ENCODE data around the gene MDM2. TPM values are rescaled to one million over a fixed set of nuclear protein-coding genes. Genes with fewer than 3 reads are reported as not detected.
"Not testable (repeated sequence)": the region's sequence is repeated elsewhere in the genome, so short reads cannot be mapped to it uniquely, and the experiment has no call there.

MDM2 gene
- polyA plus RNA-seq, 4 donors: 49.3 to 77.0 (median 62.5) TPM

DNA sequence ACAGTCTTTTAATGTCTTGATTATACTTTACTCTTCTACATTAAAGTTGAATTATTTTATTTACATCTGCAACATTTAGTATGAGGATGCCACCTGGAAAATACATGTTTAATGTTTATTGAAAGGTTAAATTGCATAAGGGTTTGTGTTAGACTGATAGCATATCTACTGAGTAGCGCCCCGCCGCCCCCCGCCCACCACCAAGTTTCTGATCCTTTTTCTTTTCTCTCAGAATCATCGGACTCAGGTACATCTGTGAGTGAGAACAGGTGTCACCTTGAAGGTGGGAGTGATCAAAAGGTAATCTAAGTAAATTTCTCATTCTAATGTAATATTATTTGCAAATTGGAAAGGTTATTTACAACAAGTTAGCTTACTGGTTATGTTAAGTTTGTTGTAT, 16.2 kb downstream of the MDM2 start:
- DNase-seq (ENCODE audit: low read depth in 4 of 4, low spot score in 3 of 4): no peak

- DNase-seq (ENCODE audit: low read depth in 4 of 4, low spot score in 3 of 4): no peak
Measured at GRCh38 chr12:68824597-68825250, 16.7 kb downstream of the MDM2 start.

DNA sequence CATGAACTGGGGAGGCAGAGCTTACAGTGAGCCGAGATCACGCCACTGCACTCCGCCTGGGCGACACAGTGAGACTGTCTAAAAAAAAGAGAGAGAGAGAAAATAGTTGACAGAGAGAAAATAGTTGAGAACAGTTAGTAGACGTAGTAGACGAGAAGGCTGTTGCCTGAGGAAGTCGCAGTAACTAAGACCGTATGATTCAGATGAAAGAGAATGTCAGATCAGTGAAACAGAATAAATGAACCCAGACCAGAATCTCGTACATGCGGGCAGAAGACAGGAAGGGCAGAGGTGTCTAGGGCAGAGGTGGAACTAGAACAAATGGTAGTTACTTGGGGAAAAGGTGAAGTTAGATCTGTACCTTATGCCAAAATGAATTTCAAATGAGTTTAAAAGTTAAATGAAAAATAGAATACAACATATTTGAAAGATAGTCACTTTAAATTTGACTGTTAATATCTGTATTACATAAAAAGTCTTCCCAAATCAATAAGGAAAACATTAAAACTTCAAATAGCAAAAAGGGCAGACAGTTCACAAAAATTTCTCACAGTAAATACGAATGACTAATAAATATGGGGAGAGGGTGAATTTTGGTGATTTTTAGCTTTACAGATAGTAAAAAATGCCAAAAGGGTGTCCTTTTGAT, 17.7 kb downstream of the MDM2 start:
- no peak for DNase-seq (ENCODE audit: low read depth in 4 of 4, low spot score in 3 of 4)

- DNase-seq (ENCODE audit: low read depth in 4 of 4, low spot score in 3 of 4): no peak
Measured at GRCh38 chr12:68827895-68828671, 20.1 kb downstream of the MDM2 start.

GRCh38 chr12:68828672-68829068, 20.7 kb downstream of the MDM2 start:
- DNase-seq (ENCODE audit: low read depth in 4 of 4, low spot score in 3 of 4): no peak

GRCh38 chr12:68831272-68831671, 23.3 kb downstream of the MDM2 start:
- DNase-seq (ENCODE audit: low read depth in 4 of 4, low spot score in 3 of 4): no peak

GRCh38 chr12:68831751-68832503, 23.9 kb downstream of the MDM2 start:
- no peak for DNase-seq (ENCODE audit: low read depth in 4 of 4, low spot score in 3 of 4)

- DNase-seq (ENCODE audit: low read depth in 4 of 4, low spot score in 3 of 4): no peak
Measured at GRCh38 chr12:68832504-68832867, 24.5 kb downstream of the MDM2 start.

GRCh38 chr12:68833508-68833907, 25.5 kb downstream of the MDM2 start:
- DNase-seq (ENCODE audit: low read depth in 4 of 4, low spot score in 3 of 4): no peak

DNA sequence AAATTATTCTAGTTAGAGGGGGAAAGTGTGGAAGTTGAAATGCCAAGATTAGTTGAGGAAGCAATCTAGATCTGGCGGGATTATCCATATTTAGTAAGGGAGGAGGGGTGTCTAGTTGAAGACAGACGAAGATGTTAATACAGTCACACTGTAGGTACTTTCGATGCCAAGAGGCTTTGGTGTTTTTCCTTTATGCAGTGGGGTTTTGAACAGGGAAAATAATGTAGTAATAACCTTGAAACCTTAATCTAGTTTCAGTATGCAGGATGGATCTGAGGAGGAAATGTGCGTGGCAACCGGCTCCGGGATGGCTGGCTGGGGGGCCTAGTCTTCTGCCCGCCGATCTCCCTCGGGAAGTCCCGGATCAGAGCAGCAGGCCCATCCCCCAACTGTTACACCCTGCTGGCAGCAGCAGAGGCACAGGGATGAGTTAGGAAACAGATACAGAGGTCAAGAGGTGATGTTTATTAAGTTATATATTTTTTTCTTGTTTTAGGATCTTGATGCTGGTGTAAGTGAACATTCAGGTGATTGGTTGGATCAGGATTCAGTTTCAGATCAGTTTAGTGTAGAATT, 27.4 kb downstream of the MDM2 start:
- no peak for DNase-seq (ENCODE audit: low read depth in 4 of 4, low spot score in 3 of 4)

GRCh38 chr12:68837215-68837614, 29.2 kb downstream of the MDM2 start:
- DNase-seq (ENCODE audit: low read depth in 4 of 4, low spot score in 3 of 4): no peak

GRCh38 chr12:68838046-68838886, 30.3 kb downstream of the MDM2 start:
- no peak for DNase-seq (ENCODE audit: low read depth in 4 of 4, low spot score in 3 of 4)

DNA sequence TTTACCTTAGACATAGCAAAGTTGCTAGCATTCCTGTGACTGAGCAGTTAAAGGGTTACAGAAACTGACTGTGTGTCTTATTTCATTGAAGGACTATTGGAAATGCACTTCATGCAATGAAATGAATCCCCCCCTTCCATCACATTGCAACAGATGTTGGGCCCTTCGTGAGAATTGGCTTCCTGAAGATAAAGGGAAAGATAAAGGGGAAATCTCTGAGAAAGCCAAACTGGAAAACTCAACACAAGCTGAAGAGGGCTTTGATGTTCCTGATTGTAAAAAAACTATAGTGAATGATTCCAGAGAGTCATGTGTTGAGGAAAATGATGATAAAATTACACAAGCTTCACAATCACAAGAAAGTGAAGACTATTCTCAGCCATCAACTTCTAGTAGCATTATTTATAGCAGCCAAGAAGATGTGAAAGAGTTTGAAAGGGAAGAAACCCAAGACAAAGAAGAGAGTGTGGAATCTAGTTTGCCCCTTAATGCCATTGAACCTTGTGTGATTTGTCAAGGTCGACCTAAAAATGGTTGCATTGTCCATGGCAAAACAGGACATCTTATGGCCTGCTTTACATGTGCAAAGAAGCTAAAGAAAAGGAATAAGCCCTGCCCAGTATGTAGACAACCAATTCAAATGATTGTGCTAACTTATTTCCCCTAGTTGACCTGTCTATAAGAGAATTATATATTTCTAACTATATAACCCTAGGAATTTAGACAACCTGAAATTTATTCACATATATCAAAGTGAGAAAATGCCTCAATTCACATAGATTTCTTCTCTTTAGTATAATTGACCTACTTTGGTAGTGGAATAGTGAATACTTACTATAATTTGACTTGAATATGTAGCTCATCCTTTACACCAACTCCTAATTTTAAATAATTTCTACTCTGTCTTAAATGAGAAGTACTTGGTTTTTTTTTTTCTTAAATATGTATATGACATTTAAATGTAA, 31.5 kb downstream of the MDM2 start:
- DNase-seq (ENCODE audit: low read depth in 4 of 4, low spot score in 3 of 4): no peak

- DNase-seq (ENCODE audit: low read depth in 4 of 4, low spot score in 3 of 4): not testable (repeated sequence)
Measured at GRCh38 chr12:68841175-68841574, 33.2 kb downstream of the MDM2 start.

DNA sequence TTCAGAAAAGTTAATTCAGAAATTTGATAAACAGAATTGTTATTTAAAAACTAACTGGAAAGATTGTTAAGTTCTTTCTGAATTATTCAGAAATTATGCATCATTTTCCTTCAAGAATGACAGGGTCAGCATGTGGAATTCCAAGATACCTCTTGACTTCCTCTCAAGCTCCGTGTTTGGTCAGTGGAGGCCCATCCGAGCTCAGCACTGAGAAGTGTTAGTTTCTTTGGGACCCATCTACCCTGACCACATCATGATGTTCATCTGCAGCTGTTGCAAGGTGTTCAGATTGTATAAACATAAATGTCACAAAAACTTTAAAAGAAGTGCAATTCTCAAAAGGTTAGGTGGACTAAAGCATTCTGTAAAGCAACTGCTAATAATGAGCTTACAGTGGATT, 33.7 kb downstream of the MDM2 start:
- DNase-seq (ENCODE audit: low read depth in 4 of 4, low spot score in 3 of 4): no peak

GRCh38 chr12:68842123-68842522, 34.1 kb downstream of the MDM2 start:
- no peak for DNase-seq (ENCODE audit: low read depth in 4 of 4, low spot score in 3 of 4)

DNA sequence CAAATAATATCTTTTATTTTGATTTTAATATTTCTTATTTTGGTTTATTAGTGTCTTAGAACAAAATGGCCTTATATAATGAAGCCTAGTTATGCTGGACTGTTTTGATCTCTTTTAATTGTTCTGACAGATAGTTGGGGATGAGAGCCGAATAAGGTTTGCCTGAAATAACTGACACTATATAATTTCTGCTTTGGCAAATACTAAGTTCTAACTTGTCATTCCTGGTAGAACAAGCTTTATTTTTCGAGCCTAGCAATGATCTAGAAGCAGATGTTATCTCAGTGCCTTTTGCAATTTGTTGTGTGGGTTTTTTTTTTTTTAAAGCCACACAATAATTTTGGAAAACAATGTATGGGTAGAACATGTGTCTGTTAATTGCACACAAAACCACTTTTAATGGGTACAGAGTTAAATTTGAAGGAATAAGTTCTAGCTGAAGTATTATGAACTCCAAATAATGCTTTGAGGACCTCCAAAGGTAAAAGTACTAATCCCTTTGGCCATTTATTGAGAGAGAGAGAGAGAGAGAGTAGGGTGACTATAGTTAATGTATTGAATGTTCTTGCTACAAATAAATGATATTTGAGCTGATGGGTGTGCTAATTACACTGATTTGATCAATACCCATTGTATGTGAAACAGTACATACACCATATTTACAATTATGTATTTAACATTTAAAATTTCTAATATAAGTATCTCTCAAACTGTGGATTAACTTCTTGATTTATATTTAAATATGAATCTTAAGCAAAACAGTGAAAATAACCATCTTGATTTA, 35.0 kb downstream of the MDM2 start:
- no peak for DNase-seq (ENCODE audit: low read depth in 4 of 4, low spot score in 3 of 4)

DNA sequence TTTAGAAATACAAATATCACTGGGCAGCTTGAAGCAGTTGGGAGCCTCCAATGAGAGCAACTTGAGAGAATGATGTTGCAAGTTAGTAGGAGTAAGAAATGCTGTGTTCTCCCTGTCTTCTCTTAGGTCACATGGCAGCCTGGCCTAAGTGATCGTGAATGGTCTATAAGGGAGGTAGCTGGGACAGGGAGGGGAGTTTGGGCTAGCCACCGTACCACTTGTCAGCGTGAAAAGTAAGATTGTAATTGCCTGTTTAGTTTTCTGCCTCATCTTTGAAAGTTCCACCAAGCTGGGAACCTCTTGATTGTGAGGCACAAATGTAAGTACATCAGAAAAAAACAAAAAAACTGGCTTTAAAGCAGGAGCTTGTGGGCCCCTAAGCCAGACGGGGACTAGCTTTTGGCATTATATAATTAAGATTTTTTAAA, 36.4 kb downstream of the MDM2 start:
- DNase-seq (ENCODE audit: low read depth in 4 of 4, low spot score in 3 of 4): no peak
